ENCODE results near the gene VIPR2. TPM values are rescaled to one million over a fixed set of nuclear protein-coding genes. Genes with fewer than 3 reads are reported as not detected.

VIPR2 gene
- total and polyA plus RNA-seq, 2 of the 13 experiments (the other 11 are each of a cell fraction or from before 2014, with no cell fraction given), result not detected

DNA sequence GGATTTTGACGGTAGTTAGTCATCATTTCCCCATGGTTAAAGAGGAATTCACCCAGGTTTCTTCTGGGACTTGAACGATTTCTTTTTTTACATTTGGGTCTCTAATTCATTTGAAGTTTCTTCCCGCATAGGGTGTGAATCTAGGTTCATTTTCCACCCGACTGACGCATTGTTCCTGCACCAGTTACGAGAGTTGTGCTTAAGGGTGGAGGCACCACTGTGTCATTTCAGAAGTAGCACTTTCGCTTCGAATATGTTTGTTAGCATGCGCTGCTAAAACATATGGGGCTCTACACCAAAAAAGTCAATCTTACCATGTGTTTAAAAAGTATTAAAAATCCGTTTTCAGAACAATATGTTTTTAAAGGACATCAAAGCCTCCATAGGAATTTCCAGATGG, 140.3 kb downstream of the VIPR2 start:
- intact Hi-C loops (cut with micrococcal nuclease; ENCODE audit: unreplicated experiment) (no loop called here), in situ Hi-C loops (cut with HindIII; ENCODE audit: extremely low pct_ligation_motif_present, low pct_unique_long_range_greater_than_20kb) (no loop called here)
- H3K9me3 ChIP-seq (ENCODE audit: low read length), result no peaks in the 10 kb centered on the region
- H3K4me2 ChIP-seq (ENCODE audit: low read depth, low read length), result no peak overlapping the region
- no peaks in the 10 kb centered on the region for H3K79me2 ChIP-seq (ENCODE audit: insufficient read depth, low read length)
- no peak overlapping the region for H3K27ac ChIP-seq (ENCODE audit: extremely low read length, insufficient read depth, low read length)
- FAIRE-seq (no peak), DNase-seq (ENCODE audit: low spot score) (no peak), ATAC-seq (no peak)
- no TSS peak for BruUV-seq (replicated peaks)
- CTCF ChIA-PET (ENCODE audit: low intra/inter-chr PET ratio, low total read pairs), result no interaction called here
- peaks cover 11 to 60% of the 10 kb centered on the region in 2 experiments; a peak in 4 of 5 replicates for H3K27me3 ChIP-seq (ENCODE audit: control insufficient read depth in 1 of 2, insufficient read depth in 2 of 2, low read length in 2 of 2)
- H3K4me3 ChIP-seq (replicated peaks in 1 of 3; ENCODE audit: insufficient read depth in 1 of 3, low read depth in 2 of 3, low read length in 3 of 3), result no peak overlapping the region
- H3K36me3 ChIP-seq (replicated peaks in 1 of 2; ENCODE audit: control insufficient read depth in 1 of 2, insufficient read depth in 2 of 2, low read length in 2 of 2), result no peaks in the 10 kb centered on the region
- H2AFZ ChIP-seq (ENCODE audit: low read length), result no peak overlapping the region
- H4K20me1 ChIP-seq (ENCODE audit: insufficient read depth, low read length), result no peaks in the 10 kb centered on the region
- POLR2A ChIA-PET, result no interaction called here
- 64% methylated on average over 10 of the region's 10 CpGs for WGBS (ENCODE audit: low lambda C conversion rate)
- H3K4me1 ChIP-seq (ENCODE audit: insufficient read depth, low read length), result no peaks in the 10 kb centered on the region
- no peak for TF ChIP-seq ZBTB8A (CRISPR knock-in tag; IDR thresholded peaks at IDR 0.05; ENCODE audit: borderline replicate concordance, low read depth)
- no peak for TF ChIP-seq HIVEP1 (CRISPR knock-in tag; IDR thresholded peaks at IDR 0.05)
- TF ChIP-seq FOXA1 (IDR thresholded peaks at IDR 0.05), result no peak
- no peak for TF ChIP-seq FOXA1 (CRISPR knock-in tag; IDR thresholded peaks at IDR 0.05)
- no peak for TF ChIP-seq KDM1A (CRISPR knock-in tag; IDR thresholded peaks at IDR 0.05)
- TF ChIP-seq ZBTB42 (CRISPR knock-in tag; IDR thresholded peaks at IDR 0.05), result no peak
- TF ChIP-seq MAFK (conservative IDR thresholded peaks at IDR 0.05 in 1 of 2, IDR thresholded peaks at IDR 0.05 in 1 of 2; ENCODE audit: low read length in 2 of 2), result no peak
- TF ChIP-seq SRY (CRISPR knock-in tag; IDR thresholded peaks at IDR 0.05), result no peak
- no peak for TF ChIP-seq FOXK1 (CRISPR knock-in tag; IDR thresholded peaks at IDR 0.05; ENCODE audit: borderline replicate concordance, low read depth)
- no peak for TF ChIP-seq ZBTB1 (CRISPR knock-in tag; IDR thresholded peaks at IDR 0.05; ENCODE audit: borderline replicate concordance)
- TF ChIP-seq ZNF703 (CRISPR knock-in tag; IDR thresholded peaks at IDR 0.05; ENCODE audit: borderline replicate concordance), result no peak
- TF ChIP-seq ZNF3 (CRISPR knock-in tag; IDR thresholded peaks at IDR 0.05), result no peak
- no peak for TF ChIP-seq ZNF768 (CRISPR knock-in tag; IDR thresholded peaks at IDR 0.05)
- TF ChIP-seq ZHX1 (CRISPR knock-in tag; IDR thresholded peaks at IDR 0.05; ENCODE audit: low read depth), result no peak
- TF ChIP-seq ZKSCAN5 (CRISPR knock-in tag; IDR thresholded peaks at IDR 0.05), result no peak
- no peak for TF ChIP-seq SP2 (CRISPR knock-in tag; IDR thresholded peaks at IDR 0.05)
- no peak overlapping the region for H3K9ac ChIP-seq (ENCODE audit: insufficient read depth, low read depth, low read length)
